Loucy (cell line): Measurements from ENCODE around the gene HOXC5.

Experiments
- H2AFZ ChIP-seq: fragments of 200-600 bp; sonication (generic); 2 replicates; pipeline ENCODE4 v1.6.0; 2016; ENCODE audit warnings: antibody characterized with exemption, mild to moderate bottlenecking, low read length, moderate library complexity
- H3F3A ChIP-seq: fragments of 200-600 bp; 2 replicates; pipeline ENCODE4 v1.6.0; 2016; ENCODE audit warnings: antibody characterized with exemption, low read depth, mild to moderate bottlenecking
- H3K27me3 ChIP-seq: fragments of 200-600 bp; sonication (generic); 2 replicates; pipeline ENCODE4 v1.6.1; 2014; ENCODE audit warnings: low read length, mild to moderate bottlenecking; ENCODE audit not compliant: insufficient read depth, poor library complexity, severe bottlenecking
- H3K36me3 ChIP-seq: fragments of 200-600 bp; sonication (generic); 2 replicates; pipeline ENCODE4 v1.6.1; 2016; ENCODE audit warnings: low read length; ENCODE audit not compliant: insufficient read depth
- H3K4me1 ChIP-seq: fragments of 200-600 bp; sonication (generic); 2 replicates; pipeline ENCODE4 v1.5.1; 2014; ENCODE audit warnings: low read length, mild to moderate bottlenecking; ENCODE audit not compliant: insufficient read depth, poor library complexity, severe bottlenecking
- H3K4me2 ChIP-seq: fragments of 200-600 bp; sonication (generic); 2 replicates; pipeline ENCODE4 v1.6.0; 2014; ENCODE audit warnings: antibody characterized with exemption, low read length, low read depth, mild to moderate bottlenecking; ENCODE audit not compliant: poor library complexity, severe bottlenecking
- H3K4me3 ChIP-seq: fragments of 200-600 bp; sonication (generic); 2 replicates; pipeline ENCODE4 v1.5.1; 2014; ENCODE audit warnings: low read length, mild to moderate bottlenecking, mixed read lengths; ENCODE audit not compliant: poor library complexity, severe bottlenecking
- H3K79me2 ChIP-seq: fragments of 200-600 bp; sonication (generic); 2 replicates; pipeline ENCODE4 v1.6.1; 2014; ENCODE audit warnings: low read length; ENCODE audit not compliant: insufficient read depth
- H3K9ac ChIP-seq: fragments of 200-600 bp; sonication (generic); 2 replicates; pipeline ENCODE4 v1.6.0; 2014; ENCODE audit warnings: mild to moderate bottlenecking, low read depth, low read length, moderate library complexity; ENCODE audit not compliant: poor library complexity, severe bottlenecking
- H3K9me2 ChIP-seq: fragments of 200-600 bp; sonication (generic); replicated peaks from 2 replicates; pipeline ENCODE4 v1.6.1; 2016; ENCODE audit warnings: low read depth, low read length, mixed read lengths
- H3K9me3 ChIP-seq: fragments of 200-600 bp; sonication (generic); 2 replicates; pipeline ENCODE4 v1.6.1; 2014; ENCODE audit warnings: mild to moderate bottlenecking, antibody characterized with exemption, low read length, low read depth; ENCODE audit not compliant: insufficient read depth
- H4K20me1 ChIP-seq: fragments of 200-600 bp; sonication (generic); 2 replicates; pipeline ENCODE4 v1.6.0; 2014; ENCODE audit warnings: antibody characterized with exemption, low read length, mild to moderate bottlenecking; ENCODE audit not compliant: insufficient read depth, poor library complexity, severe bottlenecking
- EZH2phosphoT487 ChIP-seq: fragments of 200-600 bp; IDR thresholded peaks from 2 replicates; pipeline ENCODE4 v1.6.1; 2018; ENCODE audit warnings: antibody characterized with exemption, mild to moderate bottlenecking, moderate library complexity, borderline replicate concordance
- TF ChIP-seq, protein P1 (sequence below): fragments of 200-600 bp; sonication (generic); conservative IDR thresholded peaks from 2 replicates; pipeline ENCODE4 v1.5.1; 2014; ENCODE audit warnings: mild to moderate bottlenecking, antibody characterized with exemption, low read length

HOXC5 gene

DNA sequence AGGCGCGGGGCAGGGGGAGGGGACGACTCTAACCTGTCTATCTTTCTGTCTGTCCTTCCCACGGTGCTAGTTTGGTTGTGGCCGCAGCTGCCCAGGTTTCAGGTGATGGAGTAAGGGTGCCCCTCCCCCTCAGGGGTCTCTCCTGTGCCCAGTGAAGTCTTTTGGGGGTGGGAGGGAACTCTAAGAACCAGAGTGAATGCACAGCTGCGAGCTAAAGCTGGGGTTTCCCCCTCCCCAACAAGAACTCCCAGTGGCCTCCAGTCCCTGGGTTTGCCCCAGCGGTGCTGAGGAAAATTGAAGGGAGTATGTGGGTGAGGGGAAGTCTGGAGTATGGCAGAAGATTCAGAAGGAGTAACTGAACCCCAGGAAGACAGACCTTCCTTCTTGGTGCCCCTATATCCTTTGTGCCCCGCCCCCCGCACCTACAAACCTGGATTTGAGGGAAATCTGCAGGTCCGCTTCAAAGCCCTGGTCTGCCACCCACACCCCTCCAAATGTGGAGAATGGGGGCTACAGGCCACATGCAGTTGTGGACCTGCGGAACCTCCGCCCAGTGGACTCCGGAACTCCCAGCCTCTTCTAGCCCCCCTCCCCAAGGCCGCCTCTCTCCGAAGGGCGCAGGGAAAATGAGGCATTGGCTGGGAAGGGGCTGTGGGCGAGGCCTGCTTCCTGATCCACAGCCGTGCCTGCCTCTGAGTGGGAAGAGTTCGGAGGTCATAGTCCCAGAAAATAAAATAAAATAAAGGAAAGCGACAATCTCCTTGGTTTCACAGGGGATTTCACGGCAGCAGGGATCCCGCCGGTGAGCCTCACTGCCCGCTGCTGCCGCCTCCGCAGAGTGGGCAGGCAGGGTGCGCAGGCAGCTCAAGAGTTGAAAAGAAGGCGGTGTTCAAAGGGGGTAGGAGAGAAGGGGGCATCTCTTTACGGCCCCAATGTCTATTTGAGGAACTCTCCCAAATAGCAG lies 36.3 kb upstream of the HOXC5 start:
- Histone ChIP-seq H3K9me2 (no peaks in the 10 kb centered on the region), H3K4me3 (peak overlapping the region; percentile 82), H3K27me3 (no peaks in the 10 kb centered on the region), H3K4me1 (peaks cover 43% of the 10 kb centered on the region), H2AFZ (peak overlapping the region; percentile 78), H3K36me3 (no peaks in the 10 kb centered on the region), H4K20me1 (peaks cover 4% of the 10 kb centered on the region), H3K9ac (peak overlapping the region; percentile 97), H3K4me2 (peak overlapping the region; percentile 84), H3K79me2 (peaks cover 47% of the 10 kb centered on the region), H3K9me3 (no peaks in the 10 kb centered on the region), H3F3A (no peaks in the 10 kb centered on the region)
- TF ChIP-seq EZH2phosphoT487: no peak
- TF ChIP-seq, protein P1, sequence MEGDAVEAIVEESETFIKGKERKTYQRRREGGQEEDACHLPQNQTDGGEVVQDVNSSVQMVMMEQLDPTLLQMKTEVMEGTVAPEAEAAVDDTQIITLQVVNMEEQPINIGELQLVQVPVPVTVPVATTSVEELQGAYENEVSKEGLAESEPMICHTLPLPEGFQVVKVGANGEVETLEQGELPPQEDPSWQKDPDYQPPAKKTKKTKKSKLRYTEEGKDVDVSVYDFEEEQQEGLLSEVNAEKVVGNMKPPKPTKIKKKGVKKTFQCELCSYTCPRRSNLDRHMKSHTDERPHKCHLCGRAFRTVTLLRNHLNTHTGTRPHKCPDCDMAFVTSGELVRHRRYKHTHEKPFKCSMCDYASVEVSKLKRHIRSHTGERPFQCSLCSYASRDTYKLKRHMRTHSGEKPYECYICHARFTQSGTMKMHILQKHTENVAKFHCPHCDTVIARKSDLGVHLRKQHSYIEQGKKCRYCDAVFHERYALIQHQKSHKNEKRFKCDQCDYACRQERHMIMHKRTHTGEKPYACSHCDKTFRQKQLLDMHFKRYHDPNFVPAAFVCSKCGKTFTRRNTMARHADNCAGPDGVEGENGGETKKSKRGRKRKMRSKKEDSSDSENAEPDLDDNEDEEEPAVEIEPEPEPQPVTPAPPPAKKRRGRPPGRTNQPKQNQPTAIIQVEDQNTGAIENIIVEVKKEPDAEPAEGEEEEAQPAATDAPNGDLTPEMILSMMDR: no peak

DNA sequence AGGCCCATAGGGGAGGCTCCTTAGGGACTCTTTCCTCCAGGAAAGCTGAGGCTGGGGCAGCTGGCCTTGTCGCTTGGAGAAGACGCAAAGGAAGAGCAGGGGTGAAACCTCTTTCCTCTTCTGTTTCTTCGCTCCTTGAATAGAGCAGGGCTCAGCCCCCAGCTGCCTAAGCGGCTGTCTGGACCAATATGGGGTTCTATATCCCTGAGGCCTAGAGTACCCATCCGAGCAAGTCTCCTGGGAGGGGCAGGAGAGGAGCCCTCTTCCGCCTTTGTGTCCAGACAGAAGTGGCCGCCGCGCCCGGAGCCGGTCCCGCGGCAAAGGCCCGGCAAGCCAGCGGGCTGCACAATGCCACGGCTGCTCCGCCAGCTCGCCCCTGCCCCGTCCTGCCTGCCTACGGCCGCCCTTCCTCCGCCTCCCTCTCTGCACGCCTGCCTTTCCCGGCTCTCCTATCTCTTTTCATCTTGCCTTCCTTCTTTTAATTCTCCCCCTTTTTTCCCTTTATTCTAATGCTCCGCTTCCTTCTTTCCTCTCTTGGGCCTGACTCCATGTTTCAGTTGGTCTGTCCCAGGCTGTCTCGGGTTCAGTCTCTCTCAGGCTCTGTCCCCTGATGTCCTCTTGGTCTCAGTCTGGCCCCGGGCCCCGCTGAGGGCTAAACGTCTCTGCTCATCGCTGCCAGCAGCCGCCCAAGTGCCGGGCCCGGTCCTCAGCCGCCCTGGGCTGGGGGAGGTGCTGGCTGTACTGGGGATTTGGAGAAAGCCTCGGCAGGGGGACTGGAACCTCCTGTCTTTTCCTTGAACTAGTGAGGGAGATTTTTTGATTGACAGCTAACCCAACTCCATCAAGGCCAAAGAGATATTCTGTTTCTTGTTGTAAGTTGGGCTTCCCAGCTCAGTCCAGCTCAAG lies 35.4 kb upstream of the HOXC5 start:
- Histone ChIP-seq H3K4me3 (no peak overlapping the region), H3K9me3 (no peaks in the 10 kb centered on the region), H3K9me2 (no peaks in the 10 kb centered on the region), H3K9ac (peak overlapping the region; percentile 17), H3F3A (no peaks in the 10 kb centered on the region), H2AFZ (no peak overlapping the region), H3K27me3 (no peaks in the 10 kb centered on the region), H3K36me3 (no peaks in the 10 kb centered on the region), H3K4me2 (peak overlapping the region; percentile 12), H4K20me1 (peaks cover 4% of the 10 kb centered on the region), H3K4me1 (peaks cover 38% of the 10 kb centered on the region), H3K79me2 (peaks cover 47% of the 10 kb centered on the region)
- TF ChIP-seq EZH2phosphoT487: no peak
- TF ChIP-seq, protein P1: no peak

DNA sequence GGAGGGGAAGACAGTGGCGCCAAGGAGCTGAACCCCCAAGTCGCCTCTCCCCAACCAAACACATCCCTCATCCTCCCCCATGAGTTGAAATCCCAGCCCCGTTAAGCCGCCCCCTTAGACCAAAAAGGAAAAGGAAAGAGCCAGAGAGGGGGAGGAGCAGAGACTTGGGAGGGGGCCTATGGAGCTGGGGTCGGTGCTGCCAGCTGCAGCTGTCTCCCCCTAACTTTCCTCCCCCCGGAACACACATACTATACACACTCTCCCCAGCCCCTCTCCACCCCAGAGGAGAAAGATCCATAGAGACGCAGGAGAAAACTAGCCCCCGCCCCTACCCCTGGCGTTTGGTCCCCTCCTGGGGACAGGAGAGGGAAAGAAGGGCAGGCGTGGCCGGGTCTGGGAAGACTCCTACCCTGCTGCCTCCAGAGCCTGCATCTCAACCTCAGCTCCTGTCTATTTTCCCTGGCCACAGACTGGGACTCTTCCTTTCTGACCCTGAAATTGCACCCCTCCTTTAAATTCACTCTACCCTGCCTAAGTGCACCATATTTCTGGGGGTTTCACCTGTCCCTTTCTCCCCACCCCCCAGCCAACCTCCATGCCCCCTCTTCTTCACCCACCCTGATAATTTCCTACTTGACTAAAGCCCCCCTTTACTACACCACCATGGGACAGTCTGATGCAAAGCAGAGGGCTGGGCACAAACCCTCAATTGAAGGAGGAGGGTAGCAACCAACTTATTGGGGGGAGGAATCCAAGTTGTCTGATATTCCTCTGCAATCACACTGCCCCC lies 34.5 kb upstream of the HOXC5 start:
- peaks cover 4% of the 10 kb centered on the region for H4K20me1 ChIP-seq
- H3K4me1 ChIP-seq: peaks cover 38% of the 10 kb centered on the region
- H2AFZ ChIP-seq: no peak overlapping the region
- H3K9ac ChIP-seq: peak overlapping the region; percentile 17
- H3K36me3 ChIP-seq: no peaks in the 10 kb centered on the region
- H3K4me2 ChIP-seq: peak overlapping the region; percentile 12
- no peak overlapping the region for H3K4me3 ChIP-seq
- TF ChIP-seq EZH2phosphoT487: no peak
- TF ChIP-seq, protein P1: no peak
- no peaks in the 10 kb centered on the region for H3K27me3 ChIP-seq
- no peaks in the 10 kb centered on the region for H3K9me2 ChIP-seq
- H3F3A ChIP-seq: no peaks in the 10 kb centered on the region
- peaks cover 43% of the 10 kb centered on the region for H3K79me2 ChIP-seq
- no peaks in the 10 kb centered on the region for H3K9me3 ChIP-seq
